Thoracic aorta endothelial cell (primary cell): ENCODE measurements around the gene QRFPR. TPM values are rescaled to one million over a fixed set of nuclear protein-coding genes. Genes with fewer than 3 reads are reported as not detected.

ENCODE experiments used
- small RNA-seq: library from RNA; depleted of rRNA; stranded (forward); fragments of <200 nt; gene quantifications from one replicate; pipeline ENCODE3, GENCODE V24; 2012
- total RNA-seq: library from RNA; depleted of rRNA; stranded (reverse); fragments of >200 nt; gene quantifications from 2 replicates; pipeline ENCODE4 v1.2.3, GENCODE V29; 2012

The QRFPR gene
- total RNA-seq, result not detected in 2 replicates

DNA sequence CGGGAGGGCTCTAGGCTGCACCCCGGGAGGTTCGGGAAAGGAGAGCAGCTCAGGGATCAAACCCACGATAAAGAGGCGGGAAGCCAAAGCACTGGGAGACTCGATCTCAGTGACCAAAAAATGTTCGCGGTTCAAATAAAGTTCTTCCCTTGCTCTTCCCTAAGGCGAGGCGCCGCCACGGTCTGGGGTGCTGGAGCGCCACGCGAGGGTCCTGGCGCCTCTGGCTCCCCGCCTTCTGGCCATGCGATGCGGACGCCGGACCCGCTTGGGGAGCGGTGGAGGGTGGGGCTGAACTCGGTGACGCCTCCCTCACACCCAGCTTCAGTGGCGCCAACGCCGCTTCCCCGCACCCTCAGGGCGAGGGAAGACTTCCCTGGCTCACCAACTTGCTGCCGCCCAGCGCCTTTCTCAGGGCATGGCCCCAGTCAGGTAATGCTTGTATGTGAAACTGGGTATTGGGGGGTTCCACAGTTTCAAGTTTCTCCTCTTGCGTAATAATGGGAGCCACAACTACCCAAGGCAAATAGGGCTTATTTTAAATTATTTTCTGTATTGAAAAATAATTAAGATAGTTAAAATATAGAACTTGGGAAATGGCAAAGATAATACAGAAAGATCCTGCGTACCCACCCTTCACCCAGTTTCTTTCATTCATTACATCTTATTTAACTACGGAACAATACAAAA lies at the start of gene QRFPR:
TSS of gene QRFPR (minus strand) at position 243 of the 687 bp plus-strand sequence. CDS start 371 bp downstream, outside the sequence.

Small RNA genes within 50 kb of the gene (small RNA-seq; reads per million reads assigned to genes)
- not detected for gene RF00019

Other genes starting within 250 kb of the QRFPR start
- 0.80 and 0.86 TPM in 2 replicates for gene TNIP3, start 216.7 kb downstream of the QRFPR start, total RNA-seq